GM19468 (cell line): ENCODE results near the gene ARRB2.
"Not testable (repeated sequence)": the region's sequence is repeated elsewhere in the genome, so short reads cannot be mapped to it uniquely, and the experiment has no call there.

Experiments
- ATAC-seq: cut with Tn5 transposase; IDR thresholded peaks from one replicate; pipeline ENCODE4 v1.9.1; 2021; ENCODE audit warnings: mild to moderate bottlenecking, moderate library complexity, moderate number of reproducible peaks; ENCODE audit not compliant: unreplicated experiment; ENCODE audit errors: extremely low read depth

The ARRB2 gene

DNA sequence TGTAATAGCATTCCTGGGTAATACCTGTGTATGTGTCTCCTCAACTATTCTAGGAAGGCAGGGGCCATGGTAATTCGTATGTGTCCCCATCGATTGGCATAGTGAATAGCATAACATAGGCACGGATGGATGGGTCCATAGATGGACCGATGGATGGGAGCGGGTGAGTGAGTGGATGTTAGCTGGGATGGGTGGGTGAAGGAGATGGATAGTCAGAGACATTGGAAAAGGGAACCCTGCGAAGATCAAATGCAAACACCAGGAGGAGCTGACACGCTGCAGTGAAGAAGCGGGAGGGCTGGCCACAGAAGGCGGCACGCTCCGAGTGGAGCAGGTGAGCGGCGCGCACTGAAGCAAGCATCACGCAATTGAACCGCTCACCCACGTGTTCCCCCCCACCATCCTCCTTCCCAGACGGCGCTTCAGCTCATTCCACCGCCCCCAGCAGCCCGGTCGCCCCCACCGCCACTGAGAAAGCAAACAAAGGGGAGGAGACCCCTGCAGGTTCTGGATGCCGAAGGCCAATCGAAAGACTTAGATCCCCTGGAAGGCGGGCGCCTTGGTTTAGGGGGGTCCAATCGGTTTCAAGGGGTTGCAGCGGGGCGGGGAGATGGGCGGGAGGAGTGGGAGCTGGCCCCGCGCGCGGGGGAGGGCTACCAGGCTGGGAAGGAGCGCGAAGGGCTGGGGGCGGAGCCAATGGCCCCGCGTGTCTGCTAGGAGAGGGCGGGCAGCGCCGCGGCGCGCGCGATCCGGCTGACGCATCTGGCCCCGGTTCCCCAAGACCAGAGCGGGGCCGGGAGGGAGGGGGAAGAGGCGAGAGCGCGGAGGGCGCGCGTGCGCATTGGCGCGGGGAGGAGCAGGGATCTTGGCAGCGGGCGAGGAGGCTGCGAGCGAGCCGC, at the start of gene ARRB2:
Gene ARRB2 (plus strand): TSS at position 839 of the 899 bp plus-strand sequence. CDS start 90 bp downstream, outside the sequence.
- peak; percentile 76 for ATAC-seq

GRCh38 chr17:4663711-4664110, 46.7 kb upstream of the ARRB2 start:
- no peak for ATAC-seq

DNA sequence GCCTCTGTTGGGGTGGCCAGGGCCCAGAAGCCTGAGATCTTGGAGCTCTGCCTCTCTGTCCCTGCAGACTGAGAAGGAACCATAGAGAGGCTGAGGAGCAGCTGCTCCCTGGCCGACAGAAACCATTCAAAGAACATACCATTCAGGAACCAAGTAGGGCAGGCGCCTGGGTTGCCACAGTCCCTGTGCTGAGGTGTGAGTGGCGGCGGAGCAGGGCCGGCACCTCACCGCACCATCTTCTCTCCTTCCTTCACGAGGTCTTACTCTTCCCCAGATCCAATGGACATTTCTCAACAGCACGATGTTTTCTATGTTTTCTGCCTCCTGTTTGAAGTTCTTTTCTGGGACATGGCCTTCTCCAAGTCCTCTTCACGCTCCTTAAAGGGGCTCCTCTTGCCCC, 46.2 kb upstream of the ARRB2 start:
- ATAC-seq = no peak

DNA sequence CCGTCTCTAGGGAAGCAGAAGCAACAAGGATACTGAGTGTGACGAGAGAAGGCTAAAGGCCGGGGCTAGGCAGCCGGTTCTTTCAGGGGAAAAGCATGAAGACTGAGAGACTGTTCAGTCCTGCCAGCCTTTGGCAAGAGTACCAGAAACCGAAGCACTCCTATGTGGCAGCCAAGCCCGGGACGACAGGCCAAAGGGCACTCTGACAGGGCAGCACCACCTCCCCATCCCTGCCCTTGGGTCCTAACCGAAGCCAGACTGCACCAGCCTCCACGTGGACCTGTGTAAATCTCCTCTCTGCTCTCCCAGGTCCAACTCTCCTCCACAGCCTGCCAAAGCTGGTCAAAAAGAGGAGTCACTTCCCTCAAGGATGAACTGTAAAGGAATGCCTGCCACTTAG, 45.4 kb upstream of the ARRB2 start:
- ATAC-seq = no peak

DNA sequence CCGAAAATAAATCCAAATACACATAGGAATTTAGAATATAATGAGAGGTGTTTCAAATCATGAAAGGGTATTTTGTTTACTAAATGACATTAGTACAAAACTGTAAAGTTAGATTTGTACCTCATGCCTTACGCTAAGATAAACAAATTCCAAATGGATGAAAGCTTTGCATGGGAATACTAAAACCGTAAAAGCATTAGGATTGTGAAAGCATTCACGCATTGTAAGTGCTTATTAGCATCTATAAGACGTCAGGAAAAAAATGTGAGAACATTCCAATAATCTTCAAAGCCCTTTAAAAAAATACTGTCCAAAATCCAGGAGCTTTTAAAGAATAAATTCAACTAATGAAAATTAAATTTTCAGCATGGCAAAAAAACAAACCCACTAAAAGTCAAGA, 44.1 kb upstream of the ARRB2 start:
- no peak for ATAC-seq

- no peak for ATAC-seq
These were observed 43.3 kb upstream of the ARRB2 start for GRCh38 chr17:4667166-4667565.

DNA sequence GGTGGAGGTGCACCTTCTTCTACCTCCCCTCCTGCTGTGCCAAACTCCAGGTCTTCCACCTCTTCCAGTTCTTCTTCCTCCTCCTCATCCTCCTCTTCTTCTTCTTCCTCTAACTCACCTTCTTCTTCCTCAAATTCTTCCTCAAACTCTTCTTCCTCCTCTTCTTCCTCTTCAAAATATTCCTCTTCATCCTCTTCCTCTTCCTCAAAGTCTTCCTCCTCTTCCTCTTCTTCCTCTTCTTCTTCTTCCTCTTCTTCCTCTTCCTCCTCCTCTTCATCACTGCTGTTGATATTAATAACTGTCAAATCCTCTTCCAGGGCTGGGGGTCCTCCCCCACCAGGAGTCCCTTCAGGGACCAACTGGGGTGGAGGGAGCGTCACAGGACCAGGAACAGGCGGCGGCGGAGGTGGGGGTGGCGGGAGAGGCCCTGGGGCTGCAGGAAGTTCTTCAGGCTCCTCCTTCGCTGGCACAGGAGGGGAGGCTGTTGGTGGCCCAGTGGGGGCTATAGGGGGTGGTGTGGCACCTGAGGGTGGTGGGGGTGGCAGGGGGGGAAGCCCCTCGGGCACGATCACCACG, 38.3 kb upstream of the ARRB2 start:
- ATAC-seq = no peak

GRCh38 chr17:4672751-4673150, 37.7 kb upstream of the ARRB2 start:
- ATAC-seq = no peak

GRCh38 chr17:4673169-4673568, 37.3 kb upstream of the ARRB2 start:
- no peak for ATAC-seq

GRCh38 chr17:4673986-4674684, 36.3 kb upstream of the ARRB2 start:
- ATAC-seq = no peak

GRCh38 chr17:4674685-4674998, 35.8 kb upstream of the ARRB2 start:
- no peak for ATAC-seq

DNA sequence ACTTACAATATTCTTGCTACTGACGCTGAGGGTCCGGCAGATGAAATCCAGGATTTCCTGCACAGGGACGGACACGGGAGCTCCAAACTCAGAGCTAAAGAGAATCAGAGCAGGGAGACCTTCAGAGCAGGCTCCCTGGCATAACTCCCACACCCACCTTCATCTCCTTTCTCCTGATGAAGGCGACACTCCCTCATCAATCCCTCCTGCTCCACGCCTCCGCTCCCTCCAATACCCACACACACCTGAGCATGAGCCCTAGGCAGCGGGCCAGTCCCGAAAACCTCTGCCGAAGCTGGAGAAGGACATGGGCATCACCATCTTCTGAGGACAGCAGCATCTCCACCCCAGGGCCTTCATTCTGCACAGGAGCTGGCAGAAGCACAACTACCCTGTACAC, 34.6 kb upstream of the ARRB2 start:
- no peak for ATAC-seq

DNA sequence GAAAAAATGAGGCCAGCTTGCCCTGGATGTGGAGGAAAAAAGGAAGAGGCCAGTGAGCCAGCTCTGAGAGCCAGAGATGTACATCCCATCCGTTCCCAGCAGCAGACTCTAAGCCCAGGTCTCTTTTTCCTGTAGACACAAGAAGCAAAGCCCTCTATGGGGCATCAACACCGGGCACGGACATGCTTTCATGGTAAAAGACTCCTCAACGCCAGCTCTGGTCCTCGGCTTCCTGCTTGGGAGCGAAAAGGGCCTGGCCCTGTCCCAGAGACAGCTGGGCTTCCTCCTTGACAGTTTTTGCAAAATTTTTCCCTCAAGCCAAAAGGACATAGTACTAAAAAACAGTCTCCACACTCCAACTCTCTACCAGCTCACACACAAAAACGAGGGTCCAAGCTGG, 33.6 kb upstream of the ARRB2 start:
- ATAC-seq = no peak

- ATAC-seq = no peak
These were observed 31.9 kb upstream of the ARRB2 start for GRCh38 chr17:4678448-4679026.

- no peak for ATAC-seq
These were observed 30.8 kb upstream of the ARRB2 start for GRCh38 chr17:4679658-4680057.

DNA sequence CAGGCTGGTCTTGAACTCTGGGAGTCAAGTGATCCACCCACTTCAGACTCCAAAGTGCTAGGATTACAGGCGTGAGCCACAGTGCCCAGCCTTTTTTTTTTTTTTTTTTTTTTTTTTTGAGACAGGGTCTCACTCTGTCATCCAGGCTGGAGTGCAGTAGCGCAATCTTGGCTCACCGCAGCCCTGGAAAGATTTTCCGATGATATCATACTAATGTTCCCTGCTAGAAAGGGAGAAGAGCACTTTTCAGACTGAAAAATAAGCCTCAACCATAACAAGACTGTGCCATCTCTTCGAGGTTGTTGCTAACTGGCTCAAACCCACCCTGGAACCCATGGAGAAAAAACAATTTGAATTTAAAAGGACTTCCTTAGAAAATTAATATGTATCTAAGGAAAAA, 26.7 kb upstream of the ARRB2 start:
- not testable (repeated sequence) for ATAC-seq

DNA sequence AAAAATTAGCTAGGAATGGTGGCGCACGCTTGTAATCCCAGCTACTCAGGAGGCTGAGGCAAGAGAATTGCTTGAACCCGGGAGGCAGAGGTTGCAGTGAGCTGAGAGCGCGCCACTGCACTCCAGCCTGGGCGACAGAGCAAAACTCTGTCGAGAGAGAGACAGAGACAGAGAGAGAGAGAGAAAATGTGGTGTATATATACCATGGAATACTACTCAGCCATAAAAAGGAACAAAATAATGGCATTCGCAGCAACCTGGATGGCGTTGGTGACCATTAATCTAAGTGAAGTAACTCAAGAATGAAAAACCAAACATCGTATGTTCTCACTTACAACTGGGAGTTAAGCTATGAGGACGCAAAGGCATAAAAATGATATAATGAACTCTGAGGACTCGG, 20.6 kb upstream of the ARRB2 start:
- not testable (repeated sequence) for ATAC-seq

DNA sequence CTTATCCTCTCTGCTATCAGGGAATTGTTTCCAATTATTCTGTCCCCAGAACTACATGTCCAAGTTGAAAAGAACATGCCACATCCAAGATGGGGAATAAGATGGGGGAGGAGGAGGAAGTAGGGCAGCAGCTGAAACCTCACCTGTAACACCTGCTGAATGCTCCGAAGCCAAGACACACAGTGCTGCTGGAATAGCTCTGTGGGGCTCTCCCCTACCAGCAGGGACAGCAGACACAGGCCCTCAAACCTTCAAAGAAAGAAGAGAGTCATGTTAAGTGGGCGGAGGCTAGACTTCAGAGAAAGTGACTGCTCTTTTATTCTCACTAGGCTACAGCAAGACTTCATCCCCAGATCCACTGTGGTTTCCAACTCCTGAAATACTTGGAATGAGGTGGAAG, 19.7 kb upstream of the ARRB2 start:
- ATAC-seq = no peak

DNA sequence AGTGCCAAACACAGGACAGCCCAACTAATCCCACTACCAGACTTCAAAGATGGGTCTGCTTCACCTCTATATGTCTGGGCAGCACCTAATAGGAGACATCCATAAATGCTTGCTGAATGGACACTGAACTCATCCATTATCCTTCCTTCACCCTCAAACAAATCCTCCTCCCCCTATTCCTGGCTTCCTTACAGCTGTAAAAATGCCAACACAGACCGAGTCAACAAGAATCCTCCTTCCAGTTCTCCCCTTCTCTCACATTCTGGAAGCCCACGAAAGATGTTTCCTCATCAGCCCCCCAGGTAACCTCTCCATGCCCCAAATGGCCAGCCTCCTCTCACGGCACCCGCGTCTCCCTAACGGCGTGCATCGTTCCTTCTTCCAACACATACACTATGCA, 18.7 kb upstream of the ARRB2 start:
- no peak for ATAC-seq

- ATAC-seq = no peak
These were observed 17.0 kb upstream of the ARRB2 start for GRCh38 chr17:4693416-4693815.

- no peak for ATAC-seq
These were observed 14.0 kb upstream of the ARRB2 start for GRCh38 chr17:4696437-4696805.
